GM23338 (cell line): ENCODE results near the gene ECE2.

Experiments used
- CREB1 ChIP-seq: fragments of 250-450 bp; sonication (Bioruptor Pico); IDR thresholded peaks from 2 replicates; pipeline ENCODE4 v1.5.0; 2020; ENCODE audit warnings: low read depth, mild to moderate bottlenecking, moderate library complexity
- CTCF ChIP-seq, 2 experiments: fragments of 200-600 bp in 1 of 2; sonication (generic) in 1 of 2; conservative IDR thresholded peaks; 2 replicates each; pipeline versions ENCODE4 v1.5.1 to v1.6.1; 2016 to 2017; ENCODE audit warnings: antibody characterized with exemption in 2 of 2, low read depth in 2 of 2, mild to moderate bottlenecking in 2 of 2, moderate library complexity in 1 of 2
- ETS1 ChIP-seq: IDR thresholded peaks from 2 replicates; pipeline ENCODE4 v1.6.1; 2016; ENCODE audit warnings: antibody characterized with exemption
- EZH2 ChIP-seq: fragments of 200-600 bp; sonication (generic); IDR thresholded peaks from one replicate; pipeline ENCODE4 v1.8.0; 2017; ENCODE audit warnings: antibody characterized with exemption, mild to moderate bottlenecking, low read depth; ENCODE audit not compliant: unreplicated experiment
- EZH2phosphoT487 ChIP-seq: fragments of 200-600 bp; sonication (generic); IDR thresholded peaks from one replicate; pipeline ENCODE4 v1.8.1; 2018; ENCODE audit warnings: antibody characterized with exemption; ENCODE audit not compliant: unreplicated experiment
- JUNB ChIP-seq: IDR thresholded peaks from one replicate; pipeline ENCODE4 v1.6.1; 2016; ENCODE audit warnings: antibody characterized with exemption; ENCODE audit not compliant: unreplicated experiment
- NANOG ChIP-seq: IDR thresholded peaks from 2 replicates; pipeline ENCODE4 v1.6.1; 2016; ENCODE audit warnings: antibody characterized with exemption, borderline replicate concordance
- POLR2AphosphoS5 ChIP-seq: IDR thresholded peaks from 2 replicates; pipeline ENCODE4 v1.6.1; 2016; ENCODE audit warnings: antibody characterized with exemption, low read depth
- REST ChIP-seq: IDR thresholded peaks from one replicate; pipeline ENCODE4 v1.6.1; 2018; ENCODE audit warnings: antibody characterized with exemption; ENCODE audit not compliant: unreplicated experiment
- STAT1 ChIP-seq: IDR thresholded peaks from one replicate; pipeline ENCODE4 v1.6.1; 2016; ENCODE audit warnings: antibody characterized with exemption; ENCODE audit not compliant: unreplicated experiment

- no peak for TF ChIP-seq CTCF (conservative IDR thresholded peaks at IDR 0.05; ENCODE audit: low read depth in 2 of 2)
- no peak for TF ChIP-seq REST
- TF ChIP-seq POLR2AphosphoS5, result no peak
- no peak for TF ChIP-seq ETS1
- TF ChIP-seq CREB1 (CRISPR knock-in tag), result no peak
- TF ChIP-seq EZH2, result no peak
- no peak for TF ChIP-seq EZH2phosphoT487
- no peak for TF ChIP-seq NANOG
- no peak for TF ChIP-seq JUNB
- TF ChIP-seq STAT1, result no peak
Observed at GRCh38 chr3:184300378-184300720, 24.5 kb downstream of the ECE2 start.
